ENCODE data around the gene ZNF687. TPM values are rescaled to one million over a fixed set of nuclear protein-coding genes. Genes with fewer than 3 reads are reported as not detected.

ZNF687 gene
- total RNA-seq, 1 experiment from 2014 or later, result 21.6 TPM

DNA sequence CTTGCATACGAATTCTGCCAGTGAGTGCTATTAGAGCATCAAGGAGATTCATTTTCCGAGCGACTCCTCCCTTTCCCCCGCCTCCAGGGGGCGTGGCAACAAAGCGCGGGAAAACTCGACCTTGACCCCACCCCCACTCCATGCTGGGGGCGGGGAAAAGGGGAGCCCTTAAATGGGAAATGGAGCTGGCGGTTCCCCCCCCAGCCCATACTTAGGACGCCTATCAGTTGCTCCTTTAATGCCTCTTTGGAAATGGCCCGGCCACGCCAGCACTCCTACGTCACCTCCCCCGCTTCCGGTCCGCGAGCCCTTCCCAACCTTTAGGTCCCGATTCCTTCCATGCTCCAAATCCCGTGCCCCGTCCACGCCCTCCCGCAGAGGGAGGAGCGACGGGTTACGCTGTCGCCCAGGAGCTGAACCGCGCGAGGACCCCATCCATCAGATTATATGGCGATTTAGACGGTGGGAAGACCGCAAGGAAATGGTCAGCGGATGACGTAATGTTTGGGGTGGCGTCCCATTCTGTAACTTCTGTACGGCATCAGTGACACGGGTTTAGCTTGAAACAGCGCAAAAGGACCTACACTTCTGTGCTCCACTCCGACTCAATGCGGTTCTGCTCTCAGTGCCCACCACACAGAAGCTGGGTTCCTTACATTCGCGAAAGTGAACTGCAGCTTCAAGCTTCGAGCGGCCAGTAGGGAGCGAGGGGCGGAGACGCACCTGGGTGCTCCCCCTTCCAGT, 702 bp upstream of the ZNF687 start:
- peak; percentile 97 for DNase-seq (ENCODE audit: low read depth)

DNA sequence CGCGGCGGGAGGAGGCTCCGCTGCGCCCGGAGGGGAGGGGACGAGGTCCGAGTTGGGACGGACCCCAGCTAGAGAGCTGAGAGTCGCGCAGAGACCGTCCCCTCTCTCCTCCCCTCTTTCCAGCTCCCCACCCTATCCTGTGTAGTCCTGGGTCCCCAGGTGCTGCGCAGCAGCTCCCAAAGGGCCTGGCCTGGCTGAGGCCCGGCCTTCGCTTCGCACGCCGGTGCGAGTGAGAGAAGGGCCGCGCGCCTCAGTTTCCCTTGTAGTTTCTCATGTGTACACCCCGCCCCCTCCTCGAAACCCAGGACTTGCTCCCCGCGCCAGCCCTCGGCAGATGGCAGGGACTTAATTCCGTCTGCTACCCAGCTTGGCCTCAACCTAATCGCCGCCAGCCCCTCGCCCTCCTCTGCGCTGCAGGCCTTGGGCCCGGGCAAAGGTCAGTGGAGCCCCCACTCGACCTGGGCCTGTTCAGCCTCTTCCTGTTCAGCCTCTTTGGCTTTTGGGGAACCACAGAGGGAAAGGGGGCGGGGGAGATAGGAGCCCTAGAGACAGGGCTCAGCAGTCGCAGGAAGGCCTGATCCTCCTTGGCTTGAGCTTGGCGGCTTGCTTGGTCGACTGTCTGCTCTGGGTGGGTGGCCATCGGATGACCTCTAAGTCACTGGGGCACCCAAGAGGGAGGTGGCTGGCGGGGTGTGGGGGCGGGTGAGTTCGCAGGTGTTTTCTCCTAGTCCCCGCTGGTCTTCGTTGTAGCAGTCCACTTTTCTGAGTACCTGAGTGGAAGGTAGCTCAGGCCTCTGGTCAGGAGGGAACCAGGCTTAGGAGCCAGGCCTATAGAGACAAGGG, 1.0 kb downstream of the ZNF687 start:
- DNase-seq (ENCODE audit: low read depth), result peak; percentile 12

DNA sequence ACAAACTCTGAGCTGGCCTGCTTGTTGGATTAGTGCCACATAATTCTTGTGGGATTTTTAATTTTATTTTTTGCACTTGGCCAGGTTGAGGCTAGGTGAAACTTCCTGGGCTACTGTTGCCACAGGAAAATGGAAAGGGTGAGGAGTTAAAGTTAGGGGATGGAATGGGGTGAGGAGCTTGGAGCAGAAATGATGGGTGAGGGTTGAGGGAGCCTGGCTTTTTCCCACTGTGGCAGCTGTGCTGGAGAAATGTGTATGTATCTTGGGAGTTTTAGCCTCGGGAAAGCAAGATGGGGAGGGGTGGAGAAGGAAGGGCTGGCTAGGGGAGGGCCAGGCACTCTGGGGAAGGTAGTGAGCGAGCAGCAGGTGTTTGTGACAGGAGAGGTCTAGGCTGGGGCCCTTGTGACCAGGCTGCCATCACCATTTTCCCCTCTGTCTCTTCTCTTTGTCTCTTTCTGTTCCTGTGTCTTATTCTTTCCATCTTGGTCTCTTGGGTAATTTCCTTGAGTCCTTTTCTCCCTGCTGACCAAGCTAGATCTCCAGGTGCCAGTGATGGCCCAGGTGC, 2.0 kb downstream of the ZNF687 start:
- no peak for DNase-seq (ENCODE audit: low read depth)

- DNase-seq (ENCODE audit: low read depth), result no peak
These were observed 4.7 kb downstream of the ZNF687 start for GRCh38 chr1:151286619-151287340.

DNA sequence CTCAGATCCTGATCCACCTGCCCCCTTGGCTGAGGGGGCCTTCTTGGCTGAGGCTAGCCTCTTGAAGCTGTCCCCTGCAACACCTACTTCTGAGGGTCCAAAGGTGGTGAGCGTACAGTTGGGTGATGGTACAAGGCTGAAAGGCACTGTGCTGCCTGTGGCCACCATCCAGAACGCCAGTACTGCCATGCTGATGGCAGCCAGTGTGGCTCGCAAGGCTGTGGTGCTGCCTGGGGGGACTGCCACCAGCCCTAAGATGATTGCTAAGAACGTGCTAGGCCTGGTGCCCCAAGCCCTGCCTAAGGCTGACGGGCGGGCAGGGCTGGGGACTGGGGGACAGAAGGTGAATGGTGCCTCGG, 5.2 kb downstream of the ZNF687 start:
- DNase-seq (ENCODE audit: low read depth), result no peak

GRCh38 chr1:151287767-151288500, 5.8 kb downstream of the ZNF687 start:
- DNase-seq (ENCODE audit: low read depth), result no peak

DNA sequence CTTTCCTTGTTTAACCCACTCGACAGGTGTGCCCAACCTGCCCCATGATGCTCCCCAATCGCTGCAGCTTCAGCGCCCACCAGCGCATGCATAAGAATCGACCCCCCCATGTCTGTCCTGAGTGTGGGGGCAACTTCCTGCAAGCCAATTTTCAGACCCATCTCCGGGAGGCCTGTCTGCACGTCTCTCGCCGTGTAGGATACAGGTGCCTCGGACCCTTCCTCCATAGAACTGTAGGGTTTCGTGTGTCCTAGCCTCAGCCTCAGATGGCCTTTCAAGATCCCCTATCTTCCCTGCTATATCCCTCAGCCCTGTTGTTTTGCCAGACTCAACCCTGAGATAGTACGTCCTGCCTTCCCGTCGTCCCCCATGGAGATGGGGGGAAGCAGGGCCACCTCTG, 6.4 kb downstream of the ZNF687 start:
- DNase-seq (ENCODE audit: low read depth), result no peak

DNA sequence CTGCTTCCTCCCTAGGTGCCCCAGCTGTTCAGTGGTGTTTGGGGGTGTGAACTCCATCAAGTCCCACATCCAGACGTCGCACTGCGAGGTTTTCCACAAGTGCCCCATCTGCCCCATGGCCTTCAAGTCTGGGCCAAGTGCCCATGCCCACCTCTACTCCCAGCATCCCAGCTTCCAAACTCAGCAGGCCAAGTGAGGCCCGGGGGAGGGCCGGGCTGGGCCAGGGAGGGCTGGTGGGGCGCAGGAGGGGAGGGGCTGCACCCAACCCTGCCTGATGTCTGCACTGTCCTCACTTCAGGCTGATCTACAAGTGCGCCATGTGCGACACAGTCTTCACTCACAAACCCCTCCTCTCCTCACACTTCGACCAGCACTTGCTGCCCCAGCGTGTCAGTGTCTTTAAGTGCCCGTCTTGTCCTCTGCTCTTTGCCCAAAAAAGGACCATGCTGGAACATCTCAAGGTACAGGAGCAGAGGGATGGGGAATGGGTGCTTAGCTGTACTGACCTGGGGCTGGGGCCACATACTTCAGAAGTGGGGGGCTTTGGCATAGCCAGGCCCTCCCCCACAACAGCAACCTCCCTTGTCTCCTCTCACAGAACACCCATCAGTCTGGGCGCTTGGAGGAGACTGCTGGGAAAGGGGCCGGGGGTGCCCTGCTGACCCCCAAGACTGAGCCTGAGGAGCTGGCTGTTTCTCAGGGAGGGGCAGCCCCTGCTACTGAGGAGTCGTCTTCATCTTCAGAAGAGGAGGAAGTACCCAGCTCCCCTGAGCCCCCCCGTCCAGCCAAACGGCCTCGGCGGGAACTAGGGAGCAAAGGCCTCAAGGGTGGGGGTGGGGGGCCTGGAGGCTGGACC, 7.2 kb downstream of the ZNF687 start:
- DNase-seq (ENCODE audit: low read depth), result no peak

DNA sequence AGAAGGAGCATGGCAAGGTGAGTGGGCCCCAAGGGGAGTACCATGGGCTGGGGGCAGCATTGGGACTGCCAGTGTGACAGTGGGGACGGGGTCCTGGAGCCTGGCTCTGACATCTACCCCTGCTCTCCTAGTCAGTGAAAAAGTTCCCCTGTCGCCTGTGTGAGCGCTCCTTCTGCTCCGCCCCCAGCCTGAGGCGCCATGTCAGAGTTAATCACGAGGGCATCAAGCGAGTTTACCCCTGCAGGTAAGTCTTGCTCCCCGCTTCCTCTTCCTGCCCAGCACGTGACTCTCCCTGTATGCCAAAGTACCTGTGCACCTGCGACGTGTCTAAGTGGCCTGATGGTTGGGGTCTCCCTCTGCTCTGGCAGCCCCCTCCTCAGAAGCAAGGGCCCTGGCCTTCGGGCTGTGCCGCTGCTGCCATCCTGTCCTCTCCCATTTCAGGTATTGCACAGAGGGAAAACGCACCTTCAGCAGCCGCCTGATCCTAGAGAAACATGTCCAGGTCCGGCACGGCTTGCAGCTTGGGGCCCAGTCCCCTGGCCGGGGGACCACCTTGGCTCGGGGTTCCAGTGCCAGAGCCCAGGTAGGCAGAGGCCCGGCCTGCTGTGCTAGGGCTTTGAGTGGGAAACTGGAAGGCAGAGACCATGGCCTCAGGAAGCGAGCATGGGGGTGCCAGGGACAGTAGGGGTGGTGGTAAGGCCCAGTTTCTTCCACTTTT, 8.1 kb downstream of the ZNF687 start:
- no peak for DNase-seq (ENCODE audit: low read depth)

GRCh38 chr1:151290709-151291303, 8.7 kb downstream of the ZNF687 start:
- no peak for DNase-seq (ENCODE audit: low read depth)

DNA sequence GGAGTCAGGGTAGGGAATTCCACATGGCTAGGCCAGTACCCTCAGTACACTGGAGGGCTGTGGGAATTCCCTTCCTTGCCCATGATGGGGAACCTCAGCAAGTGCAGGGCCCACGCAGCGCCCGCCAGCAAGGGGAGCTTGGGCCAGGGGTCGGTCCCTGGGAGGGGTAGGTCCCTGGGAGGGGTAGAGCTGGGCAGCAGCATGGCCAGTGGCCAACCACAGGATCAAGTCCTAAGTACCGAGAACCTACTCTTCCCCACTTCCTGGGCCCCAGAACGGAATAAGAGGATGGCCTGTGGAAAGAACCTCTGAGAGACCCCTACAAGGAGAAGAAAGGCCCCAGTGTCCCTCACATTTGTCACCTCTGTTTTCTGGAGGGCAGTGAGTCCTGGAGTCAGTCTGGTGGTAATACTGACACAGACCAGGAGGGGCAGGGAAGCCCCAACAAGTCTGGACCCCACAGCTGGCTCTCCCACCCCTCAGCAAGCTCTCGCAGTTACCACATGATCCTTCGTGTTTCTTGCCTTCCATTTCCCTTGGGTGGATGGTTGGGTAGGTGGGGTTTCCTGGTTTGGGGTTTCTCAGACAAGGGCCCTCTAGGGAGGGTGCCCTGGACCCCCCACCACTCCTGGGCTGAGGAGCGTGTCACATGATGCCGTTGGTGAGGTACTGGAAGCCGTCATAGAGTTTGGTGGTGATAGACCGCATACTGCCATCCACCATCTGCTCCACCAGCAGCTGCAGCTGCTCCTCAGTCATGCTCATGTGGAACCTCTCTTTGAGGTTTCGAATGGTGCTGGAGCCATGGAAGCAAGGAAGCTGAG, 10.3 kb downstream of the ZNF687 start:
- peak; percentile 55 for DNase-seq (ENCODE audit: low read depth)

DNA sequence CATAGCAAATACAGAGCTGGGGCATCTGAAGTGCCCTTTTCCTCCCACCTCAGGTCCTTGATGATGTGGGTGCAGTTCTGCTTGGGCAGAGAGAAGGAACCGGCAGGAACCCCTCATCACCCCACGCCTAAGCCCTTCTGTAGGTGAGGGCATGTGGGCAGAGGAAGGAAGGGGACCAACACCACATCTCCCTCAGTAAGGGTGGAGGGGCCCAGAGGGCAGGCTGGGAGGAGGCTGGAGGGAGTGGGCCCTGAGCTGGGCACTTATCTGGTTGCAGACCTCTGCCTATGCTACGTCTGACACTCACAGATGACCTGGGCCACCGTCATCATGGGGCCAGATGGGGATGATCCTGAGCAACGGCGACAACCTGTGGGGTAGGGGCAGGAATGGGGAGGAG, 11.0 kb downstream of the ZNF687 start:
- no peak for DNase-seq (ENCODE audit: low read depth)

DNA sequence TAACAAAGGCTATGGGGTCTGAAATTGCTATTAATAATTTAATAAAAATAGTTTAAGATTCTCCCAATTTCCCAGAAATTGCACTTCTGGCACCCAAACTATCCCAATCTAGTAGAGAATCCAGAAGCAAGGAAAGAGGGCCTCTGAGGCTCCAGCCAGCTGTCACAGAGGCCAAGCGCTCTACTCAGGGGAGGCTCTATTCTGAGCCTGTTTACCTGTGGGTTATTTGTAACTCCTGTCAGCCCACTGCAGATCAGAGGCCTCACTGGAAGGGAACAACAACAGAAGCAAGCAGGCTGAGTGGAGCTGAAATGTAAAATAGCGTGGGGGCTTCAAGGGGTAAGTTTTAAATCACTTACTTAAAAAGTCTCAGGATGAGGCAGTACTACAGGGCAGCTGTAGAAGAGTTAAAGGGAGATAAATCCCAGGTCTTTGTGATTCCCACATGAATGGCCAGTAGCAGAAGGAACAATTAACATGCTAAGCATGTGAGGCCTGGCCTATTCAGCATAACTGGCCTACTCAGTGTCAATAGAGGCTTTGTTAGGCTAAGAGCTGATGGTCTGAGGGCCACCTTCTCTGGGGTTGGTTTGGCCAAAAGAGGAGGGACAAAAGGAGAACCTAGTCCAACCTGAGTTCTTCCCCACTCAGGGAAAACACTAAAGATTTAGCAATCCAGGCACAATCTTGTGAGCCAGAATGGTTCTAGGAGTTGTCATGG, 12.8 kb downstream of the ZNF687 start:
- no peak for DNase-seq (ENCODE audit: low read depth)

DNA sequence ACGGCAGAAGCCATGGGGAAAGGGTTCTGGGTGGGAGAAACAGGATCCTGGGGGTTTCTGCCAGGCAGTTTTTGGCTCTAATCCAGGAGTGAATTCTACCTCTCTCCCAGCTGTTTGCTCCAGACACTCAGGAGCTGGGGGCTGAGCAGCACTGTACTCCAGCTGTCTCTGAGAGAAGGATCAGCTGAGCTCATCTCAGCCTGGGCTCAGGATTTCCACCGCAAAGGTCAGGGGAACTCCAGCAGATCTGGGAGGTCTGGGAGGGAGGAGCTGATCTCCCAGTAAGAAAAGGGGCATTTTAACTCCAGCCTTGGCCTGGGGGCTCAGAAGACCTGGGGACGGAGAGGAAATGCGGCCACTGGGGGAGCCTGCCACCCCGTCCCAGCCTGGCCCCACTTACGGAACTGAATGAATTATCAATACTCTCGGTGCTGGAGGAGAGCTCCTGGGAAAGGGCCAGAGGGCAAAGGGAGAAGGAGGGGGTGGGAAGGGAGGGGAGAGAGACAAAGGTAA, 27.8 kb downstream of the ZNF687 start:
- peak; percentile 87 for DNase-seq (ENCODE audit: low read depth)

DNA sequence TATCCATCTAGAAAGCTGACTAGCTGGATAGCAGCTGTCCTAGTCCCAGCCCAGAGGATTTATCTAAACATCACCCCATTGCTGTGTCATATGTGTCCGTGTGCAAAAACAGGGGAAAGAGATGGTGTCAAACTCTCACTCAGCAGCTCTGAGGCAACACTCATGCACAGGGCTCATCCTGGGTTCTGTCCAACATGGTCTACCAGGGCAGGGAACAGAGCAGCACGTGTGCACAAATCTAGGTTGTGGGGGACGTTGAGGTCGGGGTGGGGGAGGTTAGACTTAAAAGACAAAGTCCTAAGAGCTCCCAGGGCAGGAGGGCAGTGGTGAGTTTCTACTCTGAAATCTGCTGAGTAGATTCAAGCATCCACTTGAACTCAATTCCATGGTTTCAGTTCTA, 28.9 kb downstream of the ZNF687 start:
- peak; percentile 45 for DNase-seq (ENCODE audit: low read depth)

DNA sequence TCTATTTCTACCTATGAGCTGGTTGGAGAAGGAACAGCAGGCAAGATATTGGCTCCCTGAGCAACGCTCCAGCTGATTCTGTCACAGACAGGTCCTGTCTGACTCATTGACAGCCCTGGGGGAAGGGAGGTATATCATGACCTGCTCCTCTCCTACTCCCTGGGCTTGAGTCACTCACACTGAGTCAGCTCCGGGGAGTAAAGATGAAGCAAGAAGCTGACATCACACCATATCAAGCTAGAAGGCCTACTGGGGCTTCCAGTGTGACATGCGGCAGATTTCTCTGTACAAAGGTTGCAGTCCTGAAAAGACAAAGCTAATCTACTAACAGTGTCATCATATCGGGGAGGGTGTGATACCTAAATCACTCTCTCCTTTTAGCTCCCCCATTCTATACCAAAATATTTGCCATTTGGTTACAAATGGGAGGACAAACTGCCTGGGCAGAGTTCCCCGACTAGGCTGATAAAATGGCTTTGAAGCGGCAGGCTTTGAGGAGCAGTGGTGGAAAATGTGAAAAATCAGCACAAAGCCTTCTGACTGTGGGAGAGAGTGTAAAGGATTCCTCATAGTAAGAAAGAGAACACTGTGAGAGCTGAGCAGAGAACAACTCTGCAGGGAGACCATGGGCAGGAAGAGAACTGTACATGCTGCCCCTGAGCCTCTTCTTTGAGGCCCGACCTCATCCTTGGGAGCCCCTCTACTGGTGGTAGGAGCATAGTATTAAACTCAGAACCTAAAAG, 29.7 kb downstream of the ZNF687 start:
- peak; percentile 99 for DNase-seq (ENCODE audit: low read depth)

DNA sequence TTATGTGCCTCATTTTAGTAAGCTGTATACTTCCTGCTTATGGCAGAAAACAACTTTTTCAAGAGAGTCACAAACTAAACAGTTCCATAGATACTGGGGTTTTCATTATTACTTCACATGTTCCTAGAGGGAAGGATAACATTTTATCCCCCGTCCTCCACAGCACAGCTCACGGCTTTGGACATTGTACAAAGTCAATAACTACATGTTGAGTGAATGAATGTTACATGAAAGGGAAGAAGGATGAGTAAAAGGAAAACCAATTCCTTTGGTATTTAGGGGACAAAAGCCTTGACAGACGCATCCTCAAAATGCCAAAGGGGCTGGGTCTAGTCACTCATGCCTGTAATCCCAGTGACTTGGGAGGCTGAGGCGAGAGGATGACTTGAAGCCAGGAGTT, 30.3 kb downstream of the ZNF687 start:
- DNase-seq (ENCODE audit: low read depth), result no peak

Data from LHCN-M2 (cell line).